Activated CD4-positive, CD25-positive, alpha-beta regulatory T cell treated with anti-CD3 and anti-CD28 coated beads, Interleukin-2, amount 50 U/mL, for 72 hours (primary cell): Measurements from ENCODE around the gene RAI2.

Experiments
- DNase-seq: peaks from one replicate; pipeline ENCODE4 v3.0.0; 2021

The RAI2 gene

DNA sequence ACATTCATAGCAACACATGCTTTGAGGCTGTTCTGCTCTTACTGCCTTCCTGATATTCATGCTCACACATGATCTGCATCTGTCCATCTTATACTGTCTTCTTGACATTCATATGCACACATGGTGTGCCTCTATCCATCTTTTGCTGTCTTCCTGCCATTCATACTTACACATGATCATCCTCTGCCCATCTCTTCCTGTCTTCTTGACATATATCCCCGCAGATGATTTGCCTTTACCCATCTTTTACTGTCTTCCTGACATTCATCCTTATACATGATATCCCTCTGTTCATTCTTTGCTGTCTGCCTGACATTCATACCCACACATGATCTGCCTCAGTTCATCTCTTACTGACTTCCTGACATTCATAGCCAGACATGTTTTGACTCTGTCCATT lies 87.0 kb downstream of the RAI2 start:
- DNase-seq = no peak

DNA sequence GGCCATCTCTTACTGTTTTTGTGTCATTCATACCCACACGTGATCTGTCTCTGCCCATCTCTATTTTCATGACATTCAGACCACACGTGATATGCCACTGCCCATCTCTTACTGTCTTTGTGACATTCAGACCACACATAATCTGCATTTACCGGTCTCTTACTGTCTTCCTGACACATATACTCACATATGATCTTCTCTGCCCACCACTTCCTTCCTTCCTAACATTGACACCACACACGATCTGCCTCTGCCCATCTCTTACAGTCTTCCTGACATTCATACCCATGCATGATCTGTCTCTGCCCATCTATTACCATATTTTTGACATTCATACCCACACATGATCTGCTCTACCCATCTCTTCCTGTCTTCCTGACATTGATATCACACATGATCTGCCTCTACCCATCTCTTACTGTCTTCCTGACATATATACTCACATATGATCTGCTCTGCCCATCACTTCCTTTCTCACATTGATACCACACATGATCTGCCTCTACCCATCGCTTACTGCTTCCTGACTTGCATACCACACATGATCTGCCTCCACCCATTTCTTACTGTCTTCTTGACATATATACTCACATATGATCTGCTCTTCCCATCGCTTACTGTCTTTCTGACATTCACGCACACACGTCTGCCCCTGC lies 87.7 kb downstream of the RAI2 start:
- DNase-seq = no peak

- no peak for DNase-seq
Observed at GRCh38 chrX:17769701-17770269, 91.3 kb downstream of the RAI2 start.

- no peak for DNase-seq
Observed at GRCh38 chrX:17768997-17769396, 92.1 kb downstream of the RAI2 start.

DNA sequence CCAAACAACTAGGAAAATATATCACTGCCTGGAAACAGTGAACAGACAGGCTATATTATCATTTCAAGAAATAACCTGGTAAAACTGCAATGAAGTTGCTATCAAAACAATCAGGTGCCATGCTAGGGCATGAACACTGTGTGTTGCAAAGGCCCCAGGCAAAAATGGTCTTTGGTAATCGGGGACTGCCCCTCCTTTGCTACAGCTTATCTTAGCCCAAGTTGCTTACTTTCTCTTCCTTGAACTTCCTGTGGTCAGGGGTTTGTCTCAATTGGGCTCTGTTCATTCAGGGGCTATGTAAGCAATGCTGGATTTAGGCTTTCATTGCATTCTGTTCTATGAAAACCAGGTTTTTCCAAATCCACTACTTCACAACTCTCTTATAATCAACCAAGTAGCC lies 93.4 kb downstream of the RAI2 start:
- no peak for DNase-seq

GRCh38 chrX:17759990-17760389 lies 101.1 kb downstream of the RAI2 start:
- no peak for DNase-seq

DNA sequence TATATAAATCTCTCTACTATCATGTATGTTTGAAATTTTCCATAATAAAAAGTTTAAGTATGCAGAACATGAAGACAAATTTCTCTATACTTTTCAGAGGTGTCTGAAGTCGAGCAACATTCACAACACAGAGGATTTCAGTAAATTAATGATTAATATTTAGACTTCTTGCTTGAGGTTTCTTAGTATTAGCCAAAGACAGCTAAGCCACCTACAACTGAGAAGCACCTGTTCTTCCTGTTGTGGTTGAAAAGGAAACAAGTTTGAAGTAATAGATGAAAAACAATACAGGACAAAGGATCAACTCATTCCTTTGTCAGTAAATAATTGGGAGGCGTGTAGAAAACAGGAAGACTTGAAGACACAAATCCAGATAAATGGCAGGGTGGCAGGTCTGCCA lies 102.7 kb downstream of the RAI2 start:
- DNase-seq = no peak

DNA sequence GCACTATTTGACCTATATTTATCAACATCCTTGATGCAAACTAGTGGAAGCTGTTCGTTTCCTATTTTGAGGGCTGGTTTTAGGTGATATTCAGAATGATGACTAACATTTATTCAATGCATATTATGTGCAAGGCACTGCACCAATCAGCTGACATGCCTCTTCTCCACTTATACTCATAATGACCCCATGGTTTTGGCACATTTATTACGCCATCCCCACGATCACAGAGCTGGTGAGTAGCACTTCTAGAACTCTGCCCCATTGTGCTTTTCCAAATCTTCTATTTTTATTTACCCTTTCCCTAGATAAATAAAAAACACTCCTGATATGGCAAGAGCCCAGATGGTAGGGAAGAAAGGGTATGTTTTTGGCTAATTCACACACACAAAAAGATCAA lies 110.7 kb downstream of the RAI2 start:
- no peak for DNase-seq
